Ishikawa (cell line): Measurements from ENCODE around the gene TMCO2.

Experiments used
- CREB1 ChIP-seq: IDR thresholded peaks from 2 replicates; pipeline ENCODE4 v1.6.1; 2012; ENCODE audit warnings: low read depth
- EP300 ChIP-seq: IDR thresholded peaks from 2 replicates; pipeline ENCODE4 v1.6.1; 2012; ENCODE audit warnings: borderline replicate concordance
- NFIC ChIP-seq: IDR thresholded peaks from 2 replicates; pipeline ENCODE4 v1.6.1; 2012
- TF ChIP-seq, protein P1 (sequence below): IDR thresholded peaks from 2 replicates; pipeline ENCODE4 v1.6.1; 2012; ENCODE audit warnings: low read depth, mild to moderate bottlenecking

DNA sequence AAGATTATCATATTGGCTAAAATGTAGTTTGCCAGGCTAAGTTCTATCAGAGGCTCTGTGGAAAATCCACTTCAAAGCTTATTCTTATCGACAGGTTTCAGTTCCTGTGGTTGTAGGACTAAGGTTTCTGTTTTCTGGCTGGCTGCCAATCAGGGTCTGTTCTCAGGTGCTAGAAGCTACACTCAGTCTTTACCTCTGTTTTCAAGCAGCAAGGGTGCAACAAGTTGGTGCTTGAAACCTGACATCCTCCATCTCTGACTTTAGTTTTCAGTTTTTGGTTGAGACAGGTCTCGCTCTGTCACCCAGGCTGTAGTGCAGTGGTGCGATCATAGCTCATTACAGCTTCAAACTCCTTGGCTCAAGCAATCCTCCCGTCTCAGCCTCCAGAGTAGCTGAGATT, 15.3 kb upstream of the TMCO2 start:
- TF ChIP-seq EP300 (no peak), NFIC (no peak), CREB1 (no peak)
- TF ChIP-seq, protein P1, sequence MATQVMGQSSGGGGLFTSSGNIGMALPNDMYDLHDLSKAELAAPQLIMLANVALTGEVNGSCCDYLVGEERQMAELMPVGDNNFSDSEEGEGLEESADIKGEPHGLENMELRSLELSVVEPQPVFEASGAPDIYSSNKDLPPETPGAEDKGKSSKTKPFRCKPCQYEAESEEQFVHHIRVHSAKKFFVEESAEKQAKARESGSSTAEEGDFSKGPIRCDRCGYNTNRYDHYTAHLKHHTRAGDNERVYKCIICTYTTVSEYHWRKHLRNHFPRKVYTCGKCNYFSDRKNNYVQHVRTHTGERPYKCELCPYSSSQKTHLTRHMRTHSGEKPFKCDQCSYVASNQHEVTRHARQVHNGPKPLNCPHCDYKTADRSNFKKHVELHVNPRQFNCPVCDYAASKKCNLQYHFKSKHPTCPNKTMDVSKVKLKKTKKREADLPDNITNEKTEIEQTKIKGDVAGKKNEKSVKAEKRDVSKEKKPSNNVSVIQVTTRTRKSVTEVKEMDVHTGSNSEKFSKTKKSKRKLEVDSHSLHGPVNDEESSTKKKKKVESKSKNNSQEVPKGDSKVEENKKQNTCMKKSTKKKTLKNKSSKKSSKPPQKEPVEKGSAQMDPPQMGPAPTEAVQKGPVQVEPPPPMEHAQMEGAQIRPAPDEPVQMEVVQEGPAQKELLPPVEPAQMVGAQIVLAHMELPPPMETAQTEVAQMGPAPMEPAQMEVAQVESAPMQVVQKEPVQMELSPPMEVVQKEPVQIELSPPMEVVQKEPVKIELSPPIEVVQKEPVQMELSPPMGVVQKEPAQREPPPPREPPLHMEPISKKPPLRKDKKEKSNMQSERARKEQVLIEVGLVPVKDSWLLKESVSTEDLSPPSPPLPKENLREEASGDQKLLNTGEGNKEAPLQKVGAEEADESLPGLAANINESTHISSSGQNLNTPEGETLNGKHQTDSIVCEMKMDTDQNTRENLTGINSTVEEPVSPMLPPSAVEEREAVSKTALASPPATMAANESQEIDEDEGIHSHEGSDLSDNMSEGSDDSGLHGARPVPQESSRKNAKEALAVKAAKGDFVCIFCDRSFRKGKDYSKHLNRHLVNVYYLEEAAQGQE: no peak
